HG03097 (cell line): ENCODE measurements around the gene HECTD2.
"Not testable (repeated sequence)": the region's sequence is repeated elsewhere in the genome, so short reads cannot be mapped to it uniquely, and the experiment has no call there.

Experiments used
- ATAC-seq: cut with Tn5 transposase; IDR thresholded peaks from one replicate; pipeline ENCODE4 v1.9.1; 2021; ENCODE audit not compliant: unreplicated experiment, low FRiP score

HECTD2 gene

DNA sequence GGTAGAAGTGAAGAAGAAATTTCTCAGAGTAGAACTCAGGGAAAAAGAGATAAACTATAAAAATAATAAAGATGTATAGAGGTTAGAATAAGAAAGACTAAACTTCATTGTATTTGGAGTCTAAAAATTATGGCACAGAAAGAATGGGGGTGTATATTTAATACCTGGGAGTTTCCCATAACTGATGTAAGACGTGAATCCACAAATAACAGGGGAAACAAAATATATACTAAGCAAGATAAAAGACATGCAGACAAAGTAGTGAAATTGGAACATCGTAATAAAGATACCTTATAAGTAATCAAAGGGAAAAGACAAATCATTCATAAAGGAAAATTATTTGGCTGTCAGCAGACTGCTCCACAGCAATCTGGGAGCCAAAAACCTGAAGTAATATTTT is 62.8 kb downstream of the HECTD2 start:
- no peak for ATAC-seq

DNA sequence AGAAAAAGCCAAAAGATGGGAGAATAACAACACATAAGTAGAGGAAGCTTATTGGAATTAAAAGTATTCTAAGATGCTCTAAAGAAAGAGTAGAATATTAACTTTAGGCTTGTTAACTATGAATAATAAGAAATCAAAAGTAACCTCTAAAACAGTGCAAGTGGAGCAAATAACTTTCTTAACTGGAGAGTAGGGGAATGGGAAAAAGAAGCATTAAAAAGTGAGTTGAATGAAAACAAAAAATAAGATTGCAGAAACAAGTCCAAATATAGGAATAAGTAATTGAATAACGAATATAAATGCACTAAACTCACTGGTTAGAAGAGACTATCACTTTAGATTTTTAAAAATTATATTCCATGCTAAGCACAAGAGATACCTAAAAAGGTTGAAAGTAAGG is 63.9 kb downstream of the HECTD2 start:
- no peak for ATAC-seq

DNA sequence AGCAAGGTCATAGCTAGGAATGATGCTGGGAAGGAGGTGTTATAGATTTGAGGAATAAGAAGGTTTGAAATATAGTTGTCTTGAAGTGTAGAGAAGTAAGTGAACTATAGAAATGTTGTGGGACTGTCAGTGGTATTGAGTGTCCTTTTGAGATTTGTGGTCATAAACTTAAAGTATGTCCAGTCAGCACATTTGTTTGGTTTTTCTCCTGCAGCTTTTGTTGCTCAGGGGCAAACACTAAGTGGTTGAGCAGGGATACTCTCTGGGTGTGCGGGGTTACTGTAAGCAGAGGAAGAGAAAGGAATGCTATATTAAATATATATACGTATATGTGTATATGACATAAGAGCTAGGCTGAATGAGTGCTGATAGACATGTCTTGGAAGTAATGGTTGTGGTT is 67.1 kb downstream of the HECTD2 start:
- no peak for ATAC-seq

DNA sequence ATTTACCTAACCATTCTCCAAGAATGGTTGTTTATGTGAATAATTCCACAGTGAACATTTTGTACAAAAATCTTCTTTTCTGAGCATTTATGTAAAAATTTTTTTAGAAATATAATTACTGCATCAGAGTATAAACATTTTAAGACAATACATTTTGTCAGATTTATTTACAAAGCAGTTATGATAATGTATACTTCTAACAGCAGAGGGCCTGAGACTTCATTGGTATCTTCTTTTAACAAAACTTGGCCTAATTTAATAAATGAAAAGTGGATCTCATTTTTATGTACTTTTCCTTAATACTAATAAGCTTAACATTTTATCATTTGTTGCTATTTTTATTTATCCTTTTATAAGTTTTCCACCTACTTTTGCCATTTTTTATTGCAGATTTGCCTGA is 69.4 kb downstream of the HECTD2 start:
- ATAC-seq = no peak

DNA sequence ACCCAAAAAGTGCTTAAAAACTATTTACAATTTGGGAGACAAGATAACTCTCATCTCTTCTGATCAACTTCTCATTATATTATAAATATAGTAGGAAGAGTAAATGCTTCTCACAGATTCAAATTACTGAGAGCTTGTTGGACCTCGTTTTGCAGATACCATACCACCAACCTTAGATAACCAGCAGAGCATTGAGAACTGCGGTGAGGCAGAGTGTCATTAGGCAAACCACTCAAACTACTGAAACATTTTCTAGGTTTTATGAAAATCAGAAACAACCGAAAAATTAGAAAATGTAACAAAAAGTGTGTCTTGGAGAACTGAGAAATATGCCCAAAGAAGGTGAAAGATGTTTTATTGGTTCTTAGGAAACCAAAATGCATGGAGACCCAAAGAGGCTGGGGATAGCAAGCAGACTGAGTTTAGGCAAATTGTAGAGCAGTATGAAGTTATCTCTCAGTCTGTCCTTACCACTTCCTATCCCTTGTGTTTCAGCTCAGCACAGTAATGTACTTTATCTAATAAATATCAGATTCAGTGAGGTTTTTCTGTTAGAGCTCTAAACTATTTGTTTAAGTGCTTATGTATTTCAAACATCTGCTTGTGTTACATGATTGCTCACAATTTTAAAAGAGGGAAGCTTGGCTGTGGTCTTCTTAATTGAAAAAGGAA is 77.9 kb downstream of the HECTD2 start:
- ATAC-seq = no peak

DNA sequence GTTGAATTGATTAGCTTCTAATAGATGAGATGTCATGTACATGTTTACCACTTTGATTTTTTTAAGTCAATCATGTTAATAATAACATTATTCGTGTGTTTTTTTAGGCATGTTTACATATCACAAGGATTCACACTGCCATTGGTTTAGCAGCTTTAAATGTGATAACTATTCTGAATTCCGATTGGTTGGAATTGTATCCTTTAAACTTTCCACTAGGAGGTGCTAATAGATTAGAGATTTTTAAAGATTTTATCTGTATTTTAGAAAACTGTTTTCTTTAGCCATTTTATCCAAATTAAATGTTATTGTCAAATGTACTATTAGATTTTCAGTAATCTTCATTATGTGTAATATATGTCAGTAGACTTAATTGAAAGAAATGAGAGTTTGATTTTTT is 83.2 kb downstream of the HECTD2 start:
- ATAC-seq = no peak

DNA sequence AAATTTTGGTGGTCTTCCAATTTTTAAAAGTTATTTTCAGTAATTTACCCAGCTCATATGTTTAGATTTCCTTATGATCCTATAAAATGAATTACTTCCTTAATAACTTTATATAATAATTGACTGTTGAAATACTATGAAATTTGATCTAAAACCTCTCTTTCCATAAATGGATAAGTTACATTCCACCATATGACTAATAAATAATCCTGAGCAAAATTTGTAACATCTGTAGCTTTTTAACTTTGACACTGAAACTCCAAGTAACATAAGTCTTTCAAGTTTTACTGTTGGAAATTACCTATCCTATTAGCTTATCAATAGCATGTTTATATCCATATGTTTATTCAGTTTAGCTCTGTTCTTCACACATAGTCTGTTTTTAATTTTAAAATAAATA is 85.3 kb downstream of the HECTD2 start:
- ATAC-seq = no peak

DNA sequence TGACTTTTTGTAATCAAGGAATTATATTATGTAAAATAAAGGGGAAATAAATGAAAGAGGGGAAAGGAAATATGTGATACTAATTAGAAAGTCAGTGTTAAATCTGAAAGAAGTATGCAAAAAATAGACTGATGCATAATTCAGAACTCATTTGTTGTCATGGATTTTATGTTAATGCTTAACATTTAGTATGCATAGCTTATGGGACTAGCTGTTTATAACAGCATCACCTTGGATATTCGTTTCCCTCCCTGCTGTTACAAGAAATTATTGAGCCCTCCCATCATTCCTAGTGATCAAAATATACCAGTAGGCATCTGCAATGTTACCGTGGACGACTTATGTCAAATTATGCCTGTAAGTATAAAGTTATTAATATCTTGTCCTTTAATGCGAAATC is 85.9 kb downstream of the HECTD2 start:
- no peak for ATAC-seq

DNA sequence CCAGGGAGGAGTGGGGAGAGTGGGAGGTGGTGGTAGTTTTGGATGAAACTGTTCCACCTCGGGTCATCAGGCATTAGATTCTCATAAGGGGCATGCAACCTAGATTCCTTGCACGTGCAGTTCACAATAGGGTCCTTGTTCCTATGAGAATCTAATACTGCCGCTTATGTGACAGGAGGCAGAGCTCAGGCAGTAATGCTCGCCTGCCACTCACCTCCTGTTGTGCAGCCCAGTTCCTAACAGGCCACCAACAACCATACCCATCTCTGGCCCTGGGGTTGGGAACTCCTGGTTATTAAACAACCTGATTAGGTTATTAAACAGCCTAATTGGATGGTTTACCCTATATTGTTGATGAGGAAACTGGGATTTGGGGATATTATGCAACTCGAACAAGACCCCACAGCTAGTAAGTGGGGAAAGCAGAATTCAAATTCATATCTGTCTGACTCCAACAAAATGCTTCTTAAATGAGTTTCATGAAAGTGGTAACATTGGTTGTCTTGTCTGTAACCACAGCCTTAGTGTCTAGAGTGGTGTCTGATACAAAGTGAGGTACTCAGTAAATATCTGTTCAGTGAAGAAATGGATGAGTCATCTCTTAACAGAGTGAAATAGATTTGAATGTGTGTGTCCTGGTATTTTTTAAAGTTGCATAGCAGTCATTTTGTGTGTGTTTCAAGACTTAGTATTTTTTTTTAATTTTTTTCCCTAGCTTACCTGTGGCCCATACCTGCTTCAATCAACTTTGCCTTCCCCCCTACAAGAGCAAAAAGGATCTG is 101.6 kb downstream of the HECTD2 start:
- no peak for ATAC-seq

DNA sequence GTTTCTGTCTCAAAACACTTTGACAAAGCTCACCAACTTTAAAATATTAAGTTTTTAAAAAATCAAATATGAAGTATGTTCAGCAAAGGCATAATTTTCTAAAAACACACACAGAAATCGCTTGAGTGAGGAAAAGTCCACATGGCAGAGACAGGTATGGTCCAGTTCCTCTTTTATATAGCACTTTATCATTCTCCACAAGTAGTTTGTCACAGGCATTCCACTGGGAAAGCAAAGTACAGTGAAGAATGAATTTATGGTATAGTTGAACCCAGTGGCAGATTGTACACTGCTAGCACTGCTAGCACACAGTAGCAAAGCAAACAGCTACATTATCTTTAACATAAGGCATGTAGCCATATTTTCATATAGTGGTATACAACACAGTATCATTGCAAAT is 102.3 kb downstream of the HECTD2 start:
- ATAC-seq = no peak

DNA sequence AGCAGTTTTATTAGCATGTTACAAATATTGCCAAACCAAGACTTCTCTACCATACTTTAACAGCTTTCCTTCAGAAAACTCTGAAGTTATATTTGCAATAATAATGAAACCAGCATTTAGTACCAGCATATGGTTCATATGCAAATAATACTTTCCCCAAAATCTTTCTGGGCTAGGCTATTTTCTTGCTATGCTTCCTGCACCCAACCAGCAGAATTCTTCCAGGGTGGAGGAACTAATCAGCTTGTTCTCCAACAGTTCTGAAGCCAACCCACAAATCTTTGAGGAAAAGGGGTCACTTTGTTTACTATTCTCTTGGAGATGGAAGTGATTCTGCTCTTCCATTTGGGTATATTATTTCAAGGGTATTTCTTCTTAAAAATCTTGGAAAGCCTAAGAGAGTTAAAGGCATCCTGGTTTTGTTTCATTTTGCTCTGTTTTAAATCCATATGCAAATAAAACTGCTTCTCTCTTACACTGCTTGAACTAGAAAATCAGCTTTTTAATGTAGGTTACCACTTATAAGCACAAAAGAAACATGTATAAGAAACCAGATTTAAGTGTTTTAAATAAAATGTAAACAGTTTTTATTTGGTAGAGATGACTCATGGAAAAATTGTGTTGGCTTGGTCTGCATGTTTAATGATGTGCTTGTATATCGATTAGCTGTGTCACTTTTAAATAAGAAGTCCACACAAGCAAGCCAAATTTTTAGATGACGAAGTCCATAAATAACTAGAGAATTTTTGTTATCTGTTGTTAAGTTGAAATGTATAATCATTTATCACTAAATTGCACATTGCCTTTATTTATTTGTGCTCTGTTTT is 103.7 kb downstream of the HECTD2 start:
- no peak for ATAC-seq

DNA sequence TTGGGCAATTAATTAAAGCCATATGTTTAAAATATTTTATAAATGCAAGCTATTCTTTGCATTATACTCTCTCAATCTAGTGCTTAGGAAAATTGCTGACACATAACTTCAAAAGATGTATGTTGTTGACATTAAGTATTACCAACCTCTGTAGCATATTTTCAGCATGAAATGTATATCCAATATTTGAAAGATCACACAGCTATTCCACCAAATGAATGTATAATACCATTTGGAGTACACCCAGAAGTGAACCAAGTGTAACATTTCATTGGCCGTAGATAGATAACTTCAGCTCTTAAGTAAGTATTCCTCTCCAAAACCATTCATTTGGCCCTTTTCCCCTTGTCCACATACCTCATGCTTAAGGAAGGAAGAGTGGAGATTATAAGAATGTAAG is 104.6 kb downstream of the HECTD2 start:
- ATAC-seq = no peak

DNA sequence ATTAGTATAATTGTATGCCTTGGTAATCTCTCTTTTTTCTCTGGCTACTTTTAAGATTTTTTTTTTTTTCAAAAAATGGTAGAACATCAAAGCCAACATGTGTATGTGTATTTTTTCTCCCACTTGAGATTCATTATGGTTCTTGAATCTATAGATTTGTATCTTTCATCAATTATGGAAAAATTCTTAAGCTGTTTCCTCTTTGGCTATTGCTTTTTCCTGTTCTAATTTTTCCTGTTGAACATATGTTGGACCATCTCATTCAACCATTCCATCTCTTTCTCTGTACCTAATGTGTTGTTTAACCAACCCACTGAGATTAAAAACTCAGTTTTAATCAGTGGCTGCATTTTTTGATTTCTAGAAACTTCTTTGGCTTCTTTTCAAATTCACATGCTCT is 107.2 kb downstream of the HECTD2 start:
- no peak for ATAC-seq

DNA sequence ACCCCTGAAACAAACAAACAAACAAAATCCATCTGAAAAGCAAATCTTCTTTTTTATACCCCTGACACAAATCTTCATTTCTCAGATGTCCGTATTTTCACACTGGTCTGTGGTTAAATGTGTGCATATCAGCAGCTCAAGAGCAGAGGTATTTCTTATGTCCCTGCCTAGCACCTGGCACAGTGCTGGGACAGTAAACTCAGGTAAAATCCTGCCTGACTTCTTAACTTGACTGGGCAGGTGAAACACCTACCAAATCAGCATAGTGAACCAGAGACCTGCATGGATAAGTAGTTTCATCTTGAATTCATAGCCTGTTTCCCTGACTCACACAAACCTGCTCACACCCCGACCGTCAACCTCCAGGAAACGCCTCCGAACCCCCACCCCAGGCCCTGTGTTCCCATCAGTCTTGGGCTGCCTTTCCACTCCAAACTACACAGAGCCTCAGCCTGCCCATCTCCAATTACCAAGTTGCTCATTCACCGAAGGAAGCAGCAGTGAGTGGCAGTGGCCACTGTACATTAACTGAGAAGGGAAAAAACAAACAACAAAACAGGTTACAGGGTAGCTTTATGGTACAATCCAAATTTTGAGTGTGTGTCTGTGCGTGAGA is 109.9 kb downstream of the HECTD2 start:
- ATAC-seq = no peak

DNA sequence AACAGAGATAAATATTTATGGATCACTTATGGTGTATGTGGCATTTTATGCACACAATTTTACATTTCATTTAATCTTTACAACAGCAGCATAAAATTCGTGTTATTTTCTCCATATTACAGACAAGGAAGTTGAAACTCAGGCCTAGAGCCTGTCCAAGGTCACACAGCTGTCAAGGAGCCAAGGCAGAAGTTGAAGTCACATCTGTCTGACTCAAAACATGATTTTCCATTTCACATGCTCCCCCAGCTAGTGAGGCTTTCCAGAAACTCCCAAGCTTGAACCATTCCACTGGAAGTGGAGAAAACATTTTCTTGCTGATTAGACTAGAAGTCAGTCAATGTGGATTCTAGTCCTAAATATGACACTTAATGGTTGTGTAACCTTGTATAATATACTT is 110.5 kb downstream of the HECTD2 start:
- no peak for ATAC-seq

DNA sequence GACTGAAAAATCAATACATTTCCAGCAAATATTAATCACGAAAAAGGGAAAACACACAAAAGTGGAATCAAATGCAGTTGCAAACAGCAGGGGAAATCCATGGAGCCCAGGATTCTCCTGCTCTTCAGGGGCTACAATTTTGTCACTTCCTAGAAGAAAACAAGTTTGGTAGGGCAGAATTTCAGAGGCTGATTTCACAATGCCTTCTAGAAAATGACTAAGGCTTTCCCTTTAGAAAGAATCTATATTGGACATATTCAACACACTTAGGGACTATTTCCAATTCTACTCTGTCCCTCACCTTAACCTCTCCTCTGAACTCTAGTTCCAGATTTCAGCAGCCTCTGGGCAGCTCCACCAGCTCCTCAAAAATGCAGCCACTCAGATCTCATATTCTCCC is 111.3 kb downstream of the HECTD2 start:
- no peak for ATAC-seq

DNA sequence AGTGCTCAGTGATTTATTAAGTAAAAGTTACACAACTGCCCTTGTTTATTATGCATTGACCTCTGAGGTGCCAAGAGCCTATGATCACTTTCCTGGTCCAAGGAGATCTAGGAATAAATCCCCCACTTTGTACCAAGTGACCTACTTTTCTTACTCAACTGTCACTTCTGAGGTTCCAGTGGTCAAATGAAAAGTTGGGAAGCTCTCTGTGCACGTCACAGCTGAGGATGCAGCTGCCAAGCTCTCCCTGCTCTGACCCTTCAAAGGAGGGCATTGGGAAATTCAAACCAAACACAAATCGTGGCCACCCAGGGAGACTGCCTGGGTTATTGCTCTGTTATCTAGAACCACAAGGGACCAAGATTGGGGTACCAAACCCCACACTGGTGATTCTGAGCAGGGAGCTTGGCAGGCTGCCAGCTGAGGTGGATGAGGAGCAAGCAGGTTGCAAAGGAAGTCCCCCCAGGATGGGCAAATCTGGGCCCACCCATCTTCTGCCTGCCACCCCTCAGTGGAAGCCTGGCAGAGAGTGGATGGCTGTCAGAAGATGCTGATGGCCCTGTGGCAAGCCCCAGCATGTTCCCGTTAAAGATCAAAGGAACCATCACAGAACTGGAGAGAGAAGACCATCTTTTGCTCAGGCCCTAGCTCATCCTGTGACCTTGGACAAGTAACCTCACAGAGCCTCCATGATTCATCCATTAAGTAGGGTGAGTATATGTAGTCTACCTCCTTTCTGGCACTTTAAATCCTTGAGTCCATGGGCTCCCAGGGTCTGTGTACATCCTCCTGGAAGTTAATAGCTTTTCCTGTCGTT is 116.0 kb downstream of the HECTD2 start:
- ATAC-seq = no peak

DNA sequence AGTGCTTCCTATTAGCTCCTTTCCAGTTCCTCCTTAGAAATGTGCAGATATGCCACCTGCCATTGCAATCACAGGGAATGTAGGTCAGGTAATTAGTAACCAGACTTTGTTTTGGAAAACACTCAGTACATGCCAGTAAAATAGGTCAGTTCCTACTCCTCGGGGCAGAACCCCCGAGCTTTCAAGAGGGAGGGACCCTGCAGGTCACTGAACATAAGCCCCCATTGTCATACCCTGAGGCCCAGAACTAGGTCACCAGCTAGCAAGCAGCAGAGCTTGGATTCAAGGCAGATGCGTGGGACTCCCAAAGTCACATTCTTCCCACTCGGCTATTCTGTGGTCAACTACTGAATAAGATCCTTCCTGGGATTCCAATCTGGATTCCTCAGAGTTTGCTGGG is 117.9 kb downstream of the HECTD2 start:
- ATAC-seq = no peak

DNA sequence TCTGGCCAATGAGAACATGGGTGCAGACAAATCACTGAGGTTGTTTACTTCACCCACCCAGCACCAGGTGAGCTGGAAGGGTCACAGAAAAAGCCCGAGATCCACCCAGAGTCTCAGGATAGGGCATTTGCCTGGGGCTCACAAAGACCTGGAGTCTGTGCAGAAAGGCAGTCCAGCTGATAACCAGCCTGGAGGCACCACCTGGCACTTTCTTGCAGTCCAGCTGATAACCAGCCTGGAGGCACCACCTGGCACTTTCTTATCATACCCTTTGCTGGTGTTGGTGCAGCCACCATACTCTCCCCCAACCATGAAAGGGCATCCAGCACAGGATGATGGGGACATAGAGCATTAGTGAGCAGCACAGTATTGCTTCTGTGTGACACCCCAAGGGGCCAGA is 118.6 kb downstream of the HECTD2 start:
- ATAC-seq = no peak

DNA sequence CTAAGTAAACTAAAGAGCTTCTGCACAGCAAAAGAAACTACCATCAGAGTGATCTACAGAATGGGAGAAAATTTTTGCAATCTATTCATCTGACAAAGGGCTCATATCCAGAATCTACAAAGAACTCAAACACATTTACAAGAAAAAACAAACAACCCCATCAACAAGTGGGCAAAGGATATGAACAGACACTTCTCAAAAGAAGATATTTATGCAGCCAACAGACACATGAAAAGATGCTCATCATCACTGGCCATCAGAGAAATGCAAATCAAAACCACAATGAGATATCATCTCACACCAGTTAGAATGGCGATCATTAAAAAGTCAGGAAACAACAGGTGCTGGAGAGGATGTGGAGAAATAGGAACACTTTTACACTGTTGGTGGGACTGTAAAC is 124.6 kb downstream of the HECTD2 start:
- ATAC-seq = not testable (repeated sequence)
